GM18499 (cell line): ENCODE data around the gene CWC27.
"Not testable (repeated sequence)": the region's sequence is repeated elsewhere in the genome, so short reads cannot be mapped to it uniquely, and the experiment has no call there.

Source experiments
- ATAC-seq: cut with Tn5 transposase; IDR thresholded peaks from one replicate; pipeline ENCODE4 v1.9.1; 2021; ENCODE audit warnings: moderate number of reproducible peaks; ENCODE audit not compliant: insufficient read depth, unreplicated experiment

CWC27 gene

DNA sequence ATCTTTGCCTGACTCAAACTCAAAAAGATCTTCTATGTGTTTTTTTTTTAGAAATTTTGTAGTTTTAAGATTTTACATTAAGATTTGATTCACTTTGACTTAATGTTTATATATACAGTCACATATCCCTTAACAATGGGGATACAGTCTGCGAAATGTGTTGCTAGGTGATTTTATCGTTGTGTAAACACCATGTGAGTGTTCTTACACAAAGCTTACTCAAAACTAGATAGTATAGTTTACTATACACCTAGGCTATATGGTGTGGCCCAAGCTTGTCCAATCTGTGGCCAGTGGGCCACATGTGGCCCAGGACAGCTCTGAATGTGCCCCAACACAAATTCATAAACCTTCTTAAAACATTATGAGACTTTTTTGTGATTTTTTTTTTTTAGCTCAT lies 131.9 kb downstream of the CWC27 start:
- no peak for ATAC-seq

DNA sequence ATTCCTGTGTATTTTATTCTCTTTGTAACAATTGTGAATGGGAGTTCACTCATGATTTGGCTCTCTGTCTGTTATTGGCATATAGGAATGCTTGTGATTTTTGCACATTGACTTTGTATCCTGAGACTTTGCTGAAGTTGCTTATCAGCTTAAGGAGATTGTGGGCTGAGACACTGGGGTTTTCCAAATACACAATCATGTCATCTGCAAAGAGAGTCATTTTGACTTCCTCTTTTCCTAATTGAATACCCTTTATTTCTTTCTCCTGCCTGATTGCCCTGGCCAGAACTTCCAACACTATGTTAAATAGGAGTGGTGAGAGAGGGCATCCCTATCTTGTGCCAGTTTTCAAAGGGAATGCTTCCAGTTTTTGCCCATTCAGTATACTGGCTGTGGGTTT lies 138.7 kb downstream of the CWC27 start:
- ATAC-seq: not testable (repeated sequence)

DNA sequence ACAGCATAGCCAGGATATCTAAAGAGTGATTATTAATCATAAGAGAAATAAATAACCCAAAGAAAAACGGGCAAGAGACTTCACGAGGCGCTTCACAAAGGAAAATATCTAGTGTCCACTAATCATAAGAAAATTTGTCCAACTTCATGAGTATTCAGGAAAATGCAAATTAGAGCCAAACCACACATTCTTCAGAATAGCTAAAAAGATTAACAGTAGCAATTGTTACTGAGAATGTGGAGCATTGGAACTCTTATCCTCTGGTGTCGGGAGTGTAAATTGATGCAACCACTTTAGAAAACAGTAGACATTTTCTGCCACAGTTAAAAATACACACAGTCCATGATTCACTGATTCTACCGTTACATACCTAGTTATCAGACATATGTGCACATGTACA lies 145.7 kb downstream of the CWC27 start:
- ATAC-seq: no peak

DNA sequence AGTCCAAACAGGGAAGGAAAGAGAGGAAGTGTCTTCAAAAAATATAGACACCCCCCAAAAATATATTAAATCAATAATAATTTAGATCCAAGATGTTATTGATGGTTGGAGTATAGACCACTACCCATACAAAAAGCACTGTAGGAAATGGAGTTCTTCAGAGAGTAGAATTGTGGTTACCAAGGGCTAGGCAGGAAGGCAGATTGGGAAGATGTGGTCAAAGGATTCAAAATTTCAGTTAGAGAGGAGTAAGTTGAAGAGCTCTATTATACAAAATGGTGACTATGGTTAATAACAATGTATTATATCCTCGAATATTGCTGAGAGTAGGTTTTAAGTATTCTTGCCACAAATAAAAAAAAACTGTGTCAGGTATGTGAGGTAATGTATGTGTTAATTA lies 149.4 kb downstream of the CWC27 start:
- ATAC-seq: no peak

DNA sequence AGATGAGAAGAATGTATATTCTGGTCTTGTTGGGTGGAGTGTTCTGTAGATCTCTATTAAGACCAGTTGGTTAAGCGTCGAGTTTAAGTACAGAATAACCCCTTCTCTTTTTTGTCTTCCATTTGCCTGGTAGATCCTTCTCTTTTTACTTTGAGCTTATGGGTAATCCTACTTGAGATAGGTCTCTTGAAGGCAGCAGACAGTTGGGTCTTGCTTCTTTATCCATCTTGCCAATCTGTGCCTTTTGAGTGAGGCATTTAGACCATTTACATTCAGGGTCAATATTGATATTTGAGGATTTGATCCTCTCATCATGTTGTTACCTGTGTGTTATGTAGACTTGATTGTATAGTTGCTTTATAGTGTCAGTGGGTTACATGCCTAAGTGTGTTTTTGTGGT lies 152.7 kb downstream of the CWC27 start:
- no peak for ATAC-seq

DNA sequence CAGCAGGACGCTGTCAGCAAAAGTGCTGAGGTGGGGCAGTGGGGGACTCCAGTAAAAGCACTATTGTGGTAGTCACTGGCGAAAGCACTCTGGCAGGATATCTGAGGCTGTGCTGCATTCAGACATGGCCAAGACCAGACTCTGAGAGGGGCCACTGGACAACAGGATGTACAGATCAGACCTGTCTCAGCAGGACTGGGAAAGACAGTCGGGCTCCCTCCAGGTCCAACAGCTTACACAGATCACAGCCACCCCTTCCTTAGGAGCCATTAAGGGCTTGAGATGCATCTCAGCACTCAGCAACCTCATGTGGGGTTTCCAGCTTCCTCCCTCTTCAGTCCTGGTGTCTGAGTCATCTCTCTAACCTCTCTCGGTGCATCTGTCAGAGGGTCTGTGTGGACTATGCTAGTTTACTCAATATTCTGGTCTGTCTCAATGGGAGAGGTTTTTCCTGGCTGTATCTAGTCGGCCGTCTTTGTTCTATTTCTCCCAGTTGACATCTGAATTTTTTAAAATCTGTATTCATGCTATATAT lies 154.5 kb downstream of the CWC27 start:
- no peak for ATAC-seq

DNA sequence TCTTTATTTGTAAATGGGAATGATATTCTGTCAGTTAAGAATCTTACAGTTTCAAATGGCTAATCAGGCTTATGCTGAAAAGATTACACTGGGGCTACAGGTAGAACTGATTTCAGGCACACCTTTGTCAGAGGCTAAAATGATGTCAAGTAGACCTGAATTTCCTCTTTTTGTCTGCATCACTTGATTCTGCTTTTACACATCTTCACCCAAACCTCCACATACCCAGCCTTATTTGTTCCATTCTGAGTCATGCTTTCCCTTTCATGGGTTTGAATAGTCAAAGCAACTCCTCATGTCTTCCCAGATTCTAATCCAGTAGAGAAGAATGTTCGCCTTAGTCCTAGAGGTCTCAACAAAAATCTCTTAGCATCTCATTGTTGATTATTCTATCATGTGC lies 156.4 kb downstream of the CWC27 start:
- no peak for ATAC-seq

DNA sequence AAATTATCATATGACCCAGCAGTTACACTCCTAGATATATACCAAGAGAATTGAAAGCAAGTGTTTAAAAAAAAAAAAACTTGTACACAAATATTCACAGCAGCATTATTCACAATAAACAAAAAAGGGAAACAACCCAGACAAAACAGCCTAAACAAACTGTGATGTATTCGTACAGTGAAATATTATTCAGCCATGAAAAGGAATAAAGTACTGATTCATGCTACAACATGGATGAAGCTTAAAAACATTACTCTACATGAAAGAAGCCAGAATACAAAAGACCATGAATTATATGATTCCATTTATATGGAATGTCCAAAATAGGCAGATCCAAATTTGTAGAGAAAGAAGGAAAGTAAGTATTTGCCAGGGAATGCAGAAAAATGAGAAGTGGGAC lies 161.1 kb downstream of the CWC27 start:
- no peak for ATAC-seq

DNA sequence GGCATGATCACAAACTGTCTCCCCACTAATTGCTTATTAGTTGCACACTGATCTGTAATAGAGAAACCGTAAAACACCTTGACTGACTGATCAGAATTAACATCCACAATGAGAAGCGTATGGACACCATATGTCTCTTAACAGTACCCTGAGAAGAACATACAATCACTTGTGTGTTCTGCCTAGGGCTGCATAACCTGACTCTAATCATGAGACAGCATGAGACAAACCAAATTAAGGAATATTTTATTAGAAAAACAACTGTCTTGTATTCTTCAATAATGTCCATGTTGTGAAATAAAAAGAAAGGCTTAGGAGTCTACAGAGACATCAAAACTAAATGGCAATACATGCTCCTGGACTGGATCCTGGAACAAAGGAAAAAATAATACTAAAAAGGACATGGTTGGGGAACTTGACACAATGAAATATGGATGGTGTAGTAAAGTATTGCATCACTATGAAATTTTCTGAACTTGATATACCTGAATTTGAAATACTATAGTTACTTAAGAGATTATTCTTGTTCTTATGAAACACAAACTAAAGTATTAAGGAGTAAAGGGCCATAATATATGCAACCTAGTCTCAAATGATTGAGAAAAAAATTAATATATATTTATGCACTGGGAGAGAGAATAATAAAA lies 162.1 kb downstream of the CWC27 start:
- ATAC-seq: no peak

DNA sequence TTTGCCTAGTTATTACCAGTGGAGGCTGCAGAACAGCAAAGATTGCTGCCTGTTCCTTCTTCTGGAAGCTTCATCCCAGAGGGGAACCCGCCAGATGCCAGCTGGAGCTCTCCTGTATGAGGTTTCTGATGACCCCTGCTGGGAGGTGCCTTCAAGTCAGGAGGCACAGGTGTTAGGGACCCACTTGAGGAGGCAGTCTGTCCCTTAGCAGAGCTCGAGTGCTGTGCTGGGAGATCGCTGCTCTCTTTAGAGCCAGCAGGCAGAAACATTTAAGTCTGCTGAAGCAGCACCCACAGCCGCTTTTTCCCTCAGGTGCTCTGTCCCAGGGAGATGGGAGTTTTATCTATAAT lies 170.7 kb downstream of the CWC27 start:
- not testable (repeated sequence) for ATAC-seq

DNA sequence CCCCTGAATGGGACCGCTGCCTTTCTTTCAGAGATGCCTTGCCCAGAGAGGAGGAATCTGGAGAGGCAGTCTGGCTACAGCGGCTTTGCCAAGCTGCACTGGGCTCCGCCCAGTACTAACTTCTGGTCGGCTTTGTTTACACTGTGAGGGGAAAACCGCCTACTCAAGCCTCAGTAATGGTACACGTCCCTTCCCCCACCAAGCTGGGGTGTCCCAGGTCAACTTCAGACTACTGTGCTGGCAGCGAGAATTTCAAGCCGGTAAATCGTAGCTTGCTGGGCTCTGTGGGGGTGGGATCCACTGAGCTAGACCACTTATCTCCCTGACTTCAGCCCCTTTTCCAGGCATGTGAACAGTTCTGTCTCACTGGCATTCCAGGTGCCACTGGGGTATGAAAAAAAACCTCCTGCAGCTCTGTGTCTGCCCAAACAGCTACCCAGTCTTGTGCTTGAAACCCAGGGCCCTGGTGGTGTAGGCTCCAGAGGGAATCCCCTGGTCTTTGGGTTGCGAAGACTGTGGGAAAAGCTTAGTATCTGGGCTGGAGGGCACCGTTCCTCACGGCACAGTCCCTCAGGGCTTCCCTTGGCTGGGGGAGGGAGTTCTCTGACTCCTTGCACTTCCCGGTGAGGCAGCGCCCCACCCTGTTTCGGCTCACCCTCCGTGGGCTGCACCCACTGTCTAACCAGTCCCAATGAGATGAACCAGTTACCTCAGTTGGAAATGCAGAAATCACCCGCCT lies 171.2 kb downstream of the CWC27 start:
- ATAC-seq: no peak

DNA sequence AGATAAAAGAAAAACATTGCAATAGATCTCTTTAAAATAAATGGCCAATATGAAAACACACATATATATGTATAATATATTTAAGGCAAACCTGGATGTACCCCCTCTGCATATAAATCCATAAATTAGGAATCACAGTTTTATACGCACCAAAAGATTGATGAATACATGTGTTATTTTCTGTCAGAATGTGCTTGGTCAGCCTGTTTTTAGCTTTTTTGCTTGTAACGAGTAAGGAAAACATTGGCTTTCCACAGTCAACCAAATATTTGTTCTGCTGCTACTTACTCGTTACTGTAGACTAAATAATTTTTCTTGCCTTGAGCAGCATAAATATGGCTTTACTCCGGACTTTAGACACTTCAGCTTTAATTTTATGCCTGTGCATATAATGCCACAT lies 173.7 kb downstream of the CWC27 start:
- ATAC-seq: no peak

DNA sequence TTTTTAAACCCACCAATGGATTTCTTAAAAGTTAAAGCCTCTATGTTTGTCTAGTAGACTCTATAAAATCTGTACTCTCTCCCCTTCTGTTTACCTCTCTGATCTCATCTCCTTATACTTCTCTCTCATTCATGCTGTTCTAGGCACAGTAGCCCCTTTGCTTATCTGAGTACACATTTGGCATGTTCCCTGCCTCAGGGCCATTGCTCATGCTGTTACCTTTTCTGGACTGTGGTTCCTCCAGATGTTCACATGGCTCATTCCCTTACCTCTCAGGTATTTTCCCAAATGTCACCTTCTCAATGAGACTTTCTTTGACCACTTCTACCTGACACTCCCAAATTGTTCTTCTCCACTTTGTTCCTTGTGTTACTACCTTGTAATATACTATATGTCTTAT lies 176.1 kb downstream of the CWC27 start:
- no peak for ATAC-seq

DNA sequence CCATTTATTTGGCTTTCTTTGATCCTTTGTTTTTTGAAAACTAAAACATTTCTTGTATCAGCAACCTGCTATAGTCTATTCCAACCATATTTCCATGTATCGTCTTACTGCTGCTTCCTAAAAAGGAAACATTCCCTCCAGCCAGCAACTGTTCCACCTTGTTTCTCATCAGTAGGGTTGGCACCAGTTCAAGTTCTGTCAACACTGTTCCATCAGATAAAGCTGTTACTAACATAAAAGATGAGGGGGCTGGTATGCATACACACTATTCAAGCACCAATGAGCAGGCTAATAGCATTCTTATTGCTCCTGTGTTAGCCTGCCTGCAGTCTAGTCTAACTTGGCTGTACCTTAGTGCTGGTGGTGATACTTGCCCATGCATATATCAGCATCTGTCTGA lies 178.3 kb downstream of the CWC27 start:
- ATAC-seq: no peak

DNA sequence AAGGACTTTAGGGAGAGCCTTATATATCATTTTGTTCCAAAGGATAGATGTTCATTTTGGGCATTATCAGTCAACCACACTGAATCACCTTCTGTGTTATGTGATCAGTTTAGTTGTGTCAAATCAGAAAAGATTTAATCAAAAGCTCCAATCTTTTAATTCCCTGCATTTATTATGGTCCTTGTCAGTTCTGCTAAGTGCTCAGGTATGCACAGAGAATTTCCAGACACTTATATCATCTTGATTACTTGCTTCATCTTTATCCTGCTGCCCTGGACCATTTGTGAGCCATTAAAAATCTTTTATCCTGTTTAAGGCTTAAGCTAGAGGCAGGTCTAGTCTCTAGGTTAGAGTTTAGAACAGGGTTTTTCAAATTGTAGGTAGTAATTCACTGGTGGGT lies 179.1 kb downstream of the CWC27 start:
- no peak for ATAC-seq

DNA sequence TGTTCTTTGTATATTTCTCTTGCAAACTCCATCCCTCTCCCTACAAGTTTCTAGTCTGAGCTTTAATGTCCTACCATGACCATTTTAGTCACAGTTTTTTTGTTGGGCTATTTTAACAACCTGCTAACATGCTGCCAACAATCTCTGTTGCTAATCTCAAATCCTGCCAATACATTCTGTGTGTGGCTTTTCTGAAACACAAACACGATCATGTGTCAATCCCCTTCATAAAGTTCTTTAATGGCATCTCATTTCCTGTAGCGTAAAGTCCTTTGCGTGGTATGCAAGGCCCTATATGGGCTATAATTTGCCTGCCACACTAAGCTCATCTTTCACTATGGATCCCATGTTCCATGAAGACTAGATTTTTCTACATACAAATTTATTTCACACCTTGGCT lies 180.6 kb downstream of the CWC27 start:
- no peak for ATAC-seq

DNA sequence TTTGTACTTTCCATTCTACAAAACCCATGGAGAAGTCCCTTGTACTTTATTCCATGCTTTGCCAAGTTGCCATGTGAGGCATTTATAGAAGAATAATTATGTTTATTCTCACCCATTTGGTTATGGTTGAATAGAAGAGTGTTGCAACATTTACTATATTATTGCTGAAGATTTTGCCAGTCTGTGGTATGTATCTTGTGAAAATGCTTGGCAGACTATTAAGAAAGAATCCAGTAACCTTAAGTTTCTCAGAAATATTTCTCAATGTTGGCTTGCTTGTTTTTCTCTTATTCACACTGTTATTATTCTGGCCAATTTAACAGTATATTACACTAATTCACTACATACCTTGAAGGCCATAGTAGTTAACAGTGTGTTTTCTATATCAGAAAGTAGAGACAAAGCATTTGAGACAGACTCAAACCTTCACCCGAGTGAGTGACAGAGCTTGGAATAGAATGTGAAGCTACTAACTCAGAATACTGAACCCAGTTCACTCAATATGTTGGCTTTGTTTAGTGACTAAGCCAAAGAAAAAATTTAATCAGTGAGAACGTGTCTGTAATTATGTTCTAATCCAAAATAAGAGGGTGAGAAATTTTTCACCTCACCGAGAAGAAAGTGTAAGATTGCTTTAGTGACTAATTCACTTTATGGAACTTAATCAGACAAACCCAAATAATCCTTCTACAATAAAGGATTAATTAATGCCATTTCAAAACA lies 184.4 kb downstream of the CWC27 start:
- no peak for ATAC-seq

DNA sequence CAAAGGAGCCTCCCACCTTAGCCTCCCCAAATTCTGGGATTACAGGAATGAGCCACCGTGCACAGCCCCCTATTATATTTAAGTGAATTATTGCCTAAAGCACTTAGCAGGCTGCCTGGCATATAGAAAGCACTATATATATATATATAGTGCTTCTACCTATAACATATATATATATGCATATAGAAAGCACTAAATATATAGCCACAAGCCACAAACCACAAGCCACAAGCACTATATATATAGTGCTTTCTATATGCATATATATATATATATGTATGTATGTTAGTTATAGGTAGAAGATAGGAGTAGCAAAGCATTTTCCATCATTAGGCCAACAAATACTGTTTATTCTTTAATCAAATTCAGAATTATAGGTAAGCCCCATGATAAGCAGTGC lies 185.8 kb downstream of the CWC27 start:
- ATAC-seq: no peak

DNA sequence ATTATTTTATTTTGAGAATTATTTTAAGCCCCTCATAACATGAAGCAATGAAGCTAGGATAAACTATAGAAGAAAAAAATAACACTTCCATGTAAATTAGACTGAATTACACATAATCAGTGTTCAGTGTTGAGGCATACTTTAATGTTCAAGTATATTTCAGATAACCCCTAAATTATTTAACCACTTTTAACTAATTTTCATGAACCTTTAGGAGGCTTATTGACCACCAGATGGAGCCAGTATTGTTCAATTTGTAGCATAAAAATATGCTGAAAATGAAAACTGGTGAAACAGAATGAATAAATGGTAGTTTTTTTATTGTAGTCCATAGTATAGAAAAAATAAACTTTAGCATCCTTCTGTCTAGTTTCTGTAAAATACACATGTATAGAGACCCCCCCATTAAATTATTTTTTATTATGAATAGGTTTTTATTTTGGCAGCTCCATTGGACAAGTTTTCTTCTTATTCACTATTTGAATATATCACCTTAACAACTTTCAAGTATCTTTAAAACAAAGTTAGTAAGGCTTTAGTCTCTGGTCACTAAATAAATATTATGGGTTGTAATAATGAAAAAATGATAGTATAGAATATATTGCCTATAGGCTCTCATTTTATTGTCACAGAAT lies 190.1 kb downstream of the CWC27 start:
- ATAC-seq: no peak

DNA sequence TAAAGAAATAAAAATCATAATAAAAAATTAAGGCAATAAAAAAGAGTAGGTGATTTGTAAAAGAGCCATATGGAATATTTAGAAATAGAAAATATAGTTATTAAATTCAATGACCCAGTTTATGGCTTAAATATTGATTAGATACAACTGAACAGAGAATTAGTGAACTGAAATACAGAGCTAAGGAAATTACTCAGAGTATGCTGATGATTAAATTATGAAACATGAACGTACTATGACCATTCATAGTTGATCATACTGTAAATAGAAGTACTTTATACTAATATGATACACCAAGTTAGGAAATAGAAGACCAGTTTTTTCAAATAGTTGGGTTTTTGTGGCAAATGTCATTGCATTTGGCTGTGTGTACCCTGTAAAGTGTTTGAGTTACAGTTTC lies 194.5 kb downstream of the CWC27 start:
- no peak for ATAC-seq

DNA sequence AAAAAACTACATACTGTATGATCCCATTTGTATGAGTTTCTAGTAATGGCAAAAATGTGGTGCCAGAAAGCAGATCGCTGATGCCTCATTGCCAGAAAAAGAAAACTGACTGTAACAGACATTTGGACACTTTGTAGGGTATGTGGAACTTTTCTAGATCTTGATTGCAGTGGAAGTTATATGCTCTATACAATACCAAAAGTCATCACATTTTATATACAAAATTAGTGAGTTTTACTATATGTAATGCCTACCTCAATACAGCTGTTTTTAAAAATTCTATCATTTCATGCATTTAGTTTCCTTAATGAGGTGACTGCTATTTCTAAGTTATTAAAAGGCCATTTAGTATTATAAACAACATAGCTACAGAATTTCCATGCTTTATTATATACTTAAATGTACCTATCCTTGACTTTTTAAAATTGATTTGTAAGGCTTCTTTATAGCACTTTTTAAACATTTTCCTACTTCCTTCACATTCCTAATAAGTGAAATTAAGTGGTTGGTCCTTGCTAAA lies 199.9 kb downstream of the CWC27 start:
- ATAC-seq: no peak
